HCT116 (cell line): Measurements from ENCODE around the gene GFOD1. TPM values are rescaled to one million over a fixed set of nuclear protein-coding genes. Genes with fewer than 3 reads are reported as not detected.

Experiments
- ATAC-seq: fragments of 200-7000 bp; cut with Tn5 transposase; 2 replicates; pipeline ENCODE4 v1.9.1; 2020; ENCODE audit warnings: mild to moderate bottlenecking, moderate library complexity
- BruUV-seq: library from RNA; stranded (reverse); fragments of 400-500 nt; replicated peaks from 2 replicates; lab custom pipeline; 2021; lab: Mats Ljungman, UMichigan
- CTCF ChIA-PET: fragments of 300-600 bp; sonication (Branson Sonifier 250); formaldehyde crosslinking; loops from one replicate; lab custom pipeline; 2021; ENCODE audit warnings: antibody characterized with exemption; lab: Charles Lee
- POLR2A ChIA-PET: fragments of 300-600, 350-600 bp; sonication (Branson Sonifier 250); formaldehyde crosslinking; loops from one replicate; lab custom pipeline; 2021; ENCODE audit warnings: antibody characterized with exemption; lab: Charles Lee
- RAD21 ChIA-PET, 2 experiments: fragments of 300-600 bp; sonication (Branson Sonifier 250); formaldehyde crosslinking; loops; one replicate each; lab custom pipeline; 2023; ENCODE audit warnings: low total read pairs in 2 of 2; ENCODE audit not compliant: uncharacterized antibody in 2 of 2, unreplicated experiment in 2 of 2, low non-redundant PET in 1 of 2; lab: Charles Lee
- DNase-seq: peaks from one replicate; pipeline ENCODE4 v3.0.0-alpha.2; 2010; ENCODE audit warnings: low read depth, low spot score
- H2AFZ ChIP-seq: fragments of 200-600 bp; shearing (Covaris generic), sonication (generic); 2 replicates; pipeline ENCODE4 v1.6.1; 2017; ENCODE audit warnings: low read depth, mixed run types, mixed read lengths, antibody characterized with exemption, low read length; ENCODE audit not compliant: poor library complexity, severe bottlenecking
- H3K27ac ChIP-seq: 2 replicates; pipeline ENCODE4 v1.5.1; 2012; ENCODE audit warnings: low read depth, low read length
- H3K27me3 ChIP-seq: fragments of 200-600 bp; sonication (generic); 2 replicates; pipeline ENCODE4 v1.6.1; 2016; ENCODE audit warnings: mixed run types, low read length, mixed read lengths; ENCODE audit not compliant: insufficient read depth
- H3K36me3 ChIP-seq, 2 experiments: fragments of 200-500 bp in 1 of 2; fragments of 200-600 bp in 1 of 2; sonication (Bioruptor generic) in 1 of 2; sonication (generic) in 1 of 2; 2 replicates each; pipeline versions ENCODE4 v1.5.1 to v1.6.1; 2014 to 2016; ENCODE audit warnings: low read length in 2 of 2, inconsistent platforms in 1 of 2, mixed read lengths in 1 of 2, mixed run types in 1 of 2; ENCODE audit not compliant: insufficient read depth in 2 of 2, control insufficient read depth in 1 of 2
- H3K4me1 ChIP-seq, 2 experiments: fragments of 200-600 bp in 1 of 2; sonication (generic) in 1 of 2; 2 replicates each; pipeline versions ENCODE4 v1.5.1 to v1.6.1; 2012 to 2017; ENCODE audit warnings: low read length in 2 of 2, inconsistent platforms in 1 of 2, mild to moderate bottlenecking in 1 of 2, mixed read lengths in 1 of 2, mixed run types in 1 of 2, moderate library complexity in 1 of 2; ENCODE audit not compliant: insufficient read depth in 2 of 2, control insufficient read depth in 1 of 2
- H3K4me2 ChIP-seq: fragments of 200-600 bp; sonication (generic); 2 replicates; pipeline ENCODE4 v1.6.1; 2017; ENCODE audit warnings: mixed run types, low read length, mixed read lengths
- H3K4me3 ChIP-seq, 2 experiments: fragments of 200-600 bp in 1 of 2; sonication (generic) in 1 of 2; replicated peaks in 1 of 2; 2 replicates each; pipeline ENCODE4 v1.5.1; 2011 to 2016; ENCODE audit warnings: low read length in 2 of 2, control low read depth in 1 of 2, low read depth in 1 of 2, mild to moderate bottlenecking in 1 of 2, mixed read lengths in 1 of 2, mixed run types in 1 of 2
- H3K79me2 ChIP-seq: fragments of 200-600 bp; sonication (generic); 2 replicates; pipeline ENCODE4 v1.6.1; 2017; ENCODE audit warnings: mild to moderate bottlenecking, mixed run types, low read length, moderate library complexity, mixed read lengths; ENCODE audit not compliant: insufficient read depth
- H3K9ac ChIP-seq: fragments of 200-600 bp; sonication (generic); 2 replicates; pipeline ENCODE4 v1.6.1; 2016; ENCODE audit warnings: low read length, mixed read lengths
- H3K9me2 ChIP-seq: fragments of 200-600 bp; sonication (generic), shearing (Covaris generic); 2 replicates; pipeline ENCODE4 v1.6.1; 2017; ENCODE audit warnings: mixed run types, mild to moderate bottlenecking, moderate library complexity; ENCODE audit not compliant: insufficient read depth
- H3K9me3 ChIP-seq, 2 experiments: fragments of 200-500 bp in 1 of 2; fragments of 200-600 bp in 1 of 2; sonication (Bioruptor generic) in 1 of 2; sonication (generic) in 1 of 2; 2 replicates each; pipeline ENCODE4 v1.6.1; 2014 to 2017; ENCODE audit warnings: low read length in 2 of 2, mixed read lengths in 2 of 2, inconsistent platforms in 1 of 2, low read depth in 1 of 2, mild to moderate bottlenecking in 1 of 2, mixed run types in 1 of 2, moderate library complexity in 1 of 2; ENCODE audit not compliant: control insufficient read depth in 1 of 2, insufficient read depth in 1 of 2
- H4K20me1 ChIP-seq: fragments of 200-600 bp; sonication (generic), shearing (Covaris generic); 2 replicates; pipeline ENCODE4 v1.6.1; 2017; ENCODE audit warnings: mixed run types, mild to moderate bottlenecking, moderate library complexity; ENCODE audit not compliant: insufficient read depth
- CBX3 ChIP-seq: IDR thresholded peaks from 2 replicates; pipeline ENCODE4 v1.6.1; 2012; ENCODE audit warnings: low read depth
- JUND ChIP-seq: IDR thresholded peaks from 2 replicates; pipeline ENCODE4 v1.6.1; 2012
- POLR2A ChIP-seq: IDR thresholded peaks from 2 replicates; pipeline ENCODE4 v1.7.0; 2011; ENCODE audit warnings: borderline replicate concordance; ENCODE audit not compliant: insufficient read depth, insufficient read length; ENCODE audit errors: extremely low read depth
- SRF ChIP-seq: IDR thresholded peaks from 2 replicates; pipeline ENCODE4 v1.6.1; 2012; ENCODE audit warnings: low read depth
- TCF7L2 ChIP-seq: IDR thresholded peaks from 2 replicates; pipeline ENCODE4 v1.7.0; 2011; ENCODE audit warnings: borderline replicate concordance, inconsistent platforms; ENCODE audit not compliant: insufficient read depth, insufficient read length; ENCODE audit errors: extremely low read depth
- ZBTB33 ChIP-seq: IDR thresholded peaks from 2 replicates; pipeline ENCODE4 v1.6.1; 2011; ENCODE audit warnings: mild to moderate bottlenecking, low read length, moderate library complexity; ENCODE audit not compliant: insufficient replicate concordance; ENCODE audit errors: extremely low read depth
- intact Hi-C: fragments of 100-400 bp; cut with micrococcal nuclease; formaldehyde crosslinking; loops from 2 replicates; pipeline ENCODE4 v1.10.0; 2022
- total RNA-seq: library from RNA; stranded (reverse); gene quantifications from one replicate; pipeline ENCODE4 v1.2.1, GENCODE V29; 2021; ENCODE audit not compliant: unreplicated experiment

Gene GFOD1
- total RNA-seq, 1 experiment from 2014 or later, result 3.8 TPM

GRCh38 chr6:13346245-13346644, 141.2 kb downstream of the GFOD1 start:
- ATAC-seq (no peak), DNase-seq (no peak)
- no peaks in the 10 kb centered on the region for H3K27me3 ChIP-seq
- H3K27ac ChIP-seq, result no peak overlapping the region
- H3K4me3 ChIP-seq, result no peak overlapping the region
- intact Hi-C loops, result no loop called here
- H3K36me3 ChIP-seq, result no peaks in the 10 kb centered on the region
- ChIA-PET POLR2A (no interaction called here), CTCF (no interaction called here), RAD21 (no interaction called here)
- H4K20me1 ChIP-seq, result no peaks in the 10 kb centered on the region
- no TSS peak for BruUV-seq
- H3K9me2 ChIP-seq, result no peaks in the 10 kb centered on the region
- H3K79me2 ChIP-seq, result no peaks in the 10 kb centered on the region
- H3K4me2 ChIP-seq, result no peak overlapping the region
- TF ChIP-seq ZBTB33, result no peak
- no peak for TF ChIP-seq CBX3
- no peak for TF ChIP-seq JUND
- no peak for TF ChIP-seq SRF
- no peaks in the 10 kb centered on the region for H3K9me3 ChIP-seq
- no peak overlapping the region for H2AFZ ChIP-seq
- no peaks in the 10 kb centered on the region for H3K4me1 ChIP-seq
- no peak overlapping the region for H3K9ac ChIP-seq

GRCh38 chr6:13342414-13343019, 144.9 kb downstream of the GFOD1 start:
- intact Hi-C loops, result no loop called here
- Histone ChIP-seq H3K9me2 (no peaks in the 10 kb centered on the region), H2AFZ (no peak overlapping the region), H3K9me3 (no peaks in the 10 kb centered on the region), H3K4me1 (no peaks in the 10 kb centered on the region), H3K36me3 (no peaks in the 10 kb centered on the region), H3K27me3 (no peaks in the 10 kb centered on the region), H3K27ac (no peak overlapping the region), H4K20me1 (no peaks in the 10 kb centered on the region), H3K4me3 (no peak overlapping the region), H3K4me2 (no peak overlapping the region), H3K79me2 (no peaks in the 10 kb centered on the region), H3K9ac (no peak overlapping the region)
- ChIA-PET POLR2A (no interaction called here), CTCF (interaction anchor here (1.1 kb wide), 1 partner anchor 233 kb away, joined by 3 read pairs; no protein-coding TSS in a partner anchor), RAD21 (no interaction called here)
- no TSS peak for BruUV-seq
- no peak for DNase-seq
- ATAC-seq, result no peak
- TF ChIP-seq POLR2A (no peak), TCF7L2 (no peak)
